CD4-positive, alpha-beta T cell treated with Interleukin-12 subunit alpha and Interleukin-12 subunit beta, for 1 hour (primary cell): ENCODE data around the gene SYNJ2BP.

ENCODE experiments used
- DNase-seq: peaks from one replicate; pipeline ENCODE4 v3.0.0-alpha.2; 2020

SYNJ2BP gene

DNA sequence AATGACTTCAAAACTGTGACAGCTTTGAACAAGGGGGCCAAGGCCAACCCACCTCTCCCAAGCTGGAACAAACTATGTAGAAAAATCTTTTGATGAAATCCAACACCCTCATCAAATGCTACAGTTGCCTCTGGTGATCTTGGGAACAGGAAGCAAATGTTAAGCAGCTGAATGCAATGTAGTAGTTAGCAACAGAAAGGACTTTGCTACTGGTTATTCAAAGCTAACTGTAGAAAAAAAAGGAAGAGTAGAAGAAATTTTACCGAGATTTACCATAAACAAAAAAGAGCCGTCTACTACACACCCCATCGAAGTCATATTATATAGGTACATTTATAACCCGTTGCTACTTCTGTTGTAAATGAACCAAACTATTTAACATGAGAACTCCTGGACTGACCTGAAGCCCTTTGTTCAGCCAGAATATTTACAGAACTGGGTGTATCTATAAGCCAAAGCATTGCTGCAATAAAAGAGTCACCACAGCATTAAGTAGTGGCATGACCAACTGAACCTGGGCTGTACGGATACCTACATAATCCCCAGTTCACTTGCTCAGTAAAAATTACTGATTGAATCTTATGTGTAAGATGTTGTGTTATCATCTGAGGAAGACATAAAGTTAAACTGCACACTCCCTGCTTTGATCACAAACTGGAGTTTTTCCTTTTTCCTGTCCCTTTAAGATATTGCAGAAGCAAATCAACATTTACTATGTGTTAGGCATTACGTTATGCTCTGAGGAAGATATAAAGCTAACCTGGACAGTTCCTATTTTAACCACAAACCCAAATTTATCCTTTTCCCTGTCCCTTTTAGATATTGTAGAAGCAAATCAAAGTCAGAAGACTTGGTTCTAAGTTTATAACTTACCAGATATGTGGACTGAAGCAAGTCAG, 25.1 kb downstream of the SYNJ2BP start:
- no peak for DNase-seq

DNA sequence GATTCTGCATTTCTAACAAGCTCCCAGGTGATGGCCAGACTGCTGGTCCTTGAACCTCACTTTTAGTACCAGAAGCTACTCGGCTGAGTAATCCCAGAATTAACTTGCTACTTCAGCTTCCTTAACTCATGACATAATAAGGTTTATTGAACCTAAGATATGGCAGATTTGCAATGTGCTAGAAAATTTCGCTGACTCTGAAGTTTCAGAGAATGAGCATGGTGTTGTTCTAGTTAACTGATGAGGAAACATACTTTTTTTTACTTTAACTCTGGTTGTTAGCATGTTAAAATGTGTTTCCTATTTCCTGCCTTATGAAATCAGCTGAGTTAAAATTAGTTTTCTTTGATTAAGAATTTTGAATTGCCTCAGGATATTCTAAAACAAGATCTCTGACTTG, 34.4 kb downstream of the SYNJ2BP start:
- DNase-seq, result no peak

DNA sequence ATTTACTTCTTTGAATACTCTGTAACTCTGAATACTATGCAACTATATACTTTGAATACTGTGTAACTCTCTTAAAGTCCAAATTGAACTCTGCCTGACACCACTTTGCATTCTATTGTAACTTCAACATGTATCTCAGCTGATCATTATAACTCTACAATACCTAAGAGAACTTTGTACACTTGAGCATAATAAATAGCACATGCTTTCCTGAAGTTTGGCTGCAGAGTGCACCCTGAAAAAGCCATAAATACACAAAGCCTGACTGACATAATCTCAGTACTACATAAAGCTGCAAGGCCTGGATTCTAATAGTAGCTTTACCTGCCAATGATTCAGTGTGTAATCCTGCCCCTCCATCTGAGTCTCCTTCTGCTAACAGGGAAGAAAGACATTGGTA, 36.1 kb downstream of the SYNJ2BP start:
- no peak for DNase-seq

GRCh38 chr14:70378696-70379095, 38.2 kb downstream of the SYNJ2BP start:
- no peak for DNase-seq
